Astrocyte (in vitro differentiated cells and primary cell): ENCODE results near the gene MTRF1L.
"Not testable (repeated sequence)": the region's sequence is repeated elsewhere in the genome, so short reads cannot be mapped to it uniquely, and the experiment has no call there.

Source experiments
- CTCF ChIP-seq: IDR thresholded peaks from 2 replicates; pipeline ENCODE4 v1.5.1; 2011; ENCODE audit warnings: low read depth, mild to moderate bottlenecking, inconsistent platforms, low read length, moderate library complexity; ENCODE audit not compliant: insufficient read depth
- EZH2 ChIP-seq: IDR thresholded peaks from 2 replicates; pipeline ENCODE4 v1.6.1; 2012; ENCODE audit warnings: mild to moderate bottlenecking, low read length, inconsistent platforms; ENCODE audit not compliant: insufficient read depth

- not testable (repeated sequence) for TF ChIP-seq CTCF, EZH2
These were observed 3.0 kb downstream of the MTRF1L start for GRCh38 chr6:152999538-152999937.
